Ascending aorta (tissue), 2 donors: ENCODE data around the gene CYP46A1. TPM values are rescaled to one million over a fixed set of nuclear protein-coding genes. Genes with fewer than 3 reads are reported as not detected.

ENCODE experiments used
- DNase-seq, 2 donors: peaks; one replicate each; pipeline ENCODE4 v3.0.0-alpha.2; 2019; ENCODE audit warnings: low spot score in 2 of 2
- H3K27ac ChIP-seq, 2 donors: fragments of 200-600 bp; sonication (generic); one replicate each; pipeline ENCODE4 v1.5.1; 2016 to 2017; ENCODE audit warnings: mild to moderate bottlenecking in 1 of 2
- H3K27me3 ChIP-seq: fragments of 200-600 bp; sonication (generic); one replicate; pipeline ENCODE4 v1.5.1; 2017
- H3K36me3 ChIP-seq, 2 donors: fragments of 200-600 bp; sonication (generic); one replicate each; pipeline ENCODE4 v1.5.1; 2016
- H3K4me1 ChIP-seq, 2 donors: fragments of 200-600 bp; sonication (generic); one replicate each; pipeline ENCODE4 v1.5.1; 2016 to 2017; ENCODE audit warnings: mild to moderate bottlenecking in 1 of 2
- H3K4me3 ChIP-seq, 2 donors: fragments of 200-600 bp; sonication (generic); one replicate each; pipeline ENCODE4 v1.5.1; 2016 to 2017; ENCODE audit warnings: mild to moderate bottlenecking in 1 of 2
- H3K9me3 ChIP-seq, 2 donors: fragments of 200-600 bp; sonication (generic); one replicate each; pipeline ENCODE4 v1.5.1; 2016
- CTCF ChIP-seq, 3 experiments: fragments of 200-600 bp in 2 of 3; fragments of 450-650 bp in 1 of 3; sonication (generic) in 2 of 3; IDR thresholded peaks; one replicate each; pipeline ENCODE4 v1.5.1; 2016 to 2019; ENCODE audit warnings: antibody characterized with exemption in 3 of 3, mild to moderate bottlenecking in 1 of 3, moderate library complexity in 1 of 3
- intact Hi-C: fragments of 100-400 bp; cut with DNase I; formaldehyde crosslinking; loops from one replicate; pipeline ENCODE4 v1.15.1; 2023
- total RNA-seq: library from RNA; depleted of rRNA; stranded (reverse); fragments of >200 nt; gene quantifications from one replicate; pipeline ENCODE4 v1.1.0, GENCODE V29; 2016

Gene CYP46A1
- total RNA-seq, 1 donor from 2014 or later, result not detected

DNA sequence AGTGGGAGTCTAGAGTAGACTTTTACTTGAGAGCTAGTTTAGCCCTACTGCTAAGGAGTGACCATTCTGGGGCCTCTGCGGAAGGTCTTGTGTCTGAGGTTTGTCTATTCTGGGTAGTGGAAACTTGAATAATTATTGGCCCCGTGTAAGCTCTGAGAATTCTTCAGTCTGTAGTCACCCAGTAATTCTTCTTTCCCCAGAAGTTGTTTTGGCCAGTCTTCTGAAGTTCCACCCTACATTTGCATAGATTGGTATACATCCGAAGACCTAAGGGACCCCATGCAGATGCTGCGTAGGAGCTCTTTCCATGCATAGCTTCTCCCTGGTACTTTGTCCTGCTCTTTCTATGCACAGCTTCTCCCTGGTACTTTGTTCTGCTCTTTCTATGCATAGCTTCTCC lies 12.8 kb downstream of the CYP46A1 start:
- intact Hi-C loops, result no loop called here
- no peaks in the 10 kb centered on the region for H3K27me3 ChIP-seq
- no peak for TF ChIP-seq CTCF (IDR thresholded peaks at IDR 0.05)
- H3K9me3 ChIP-seq, result no peaks in the 10 kb centered on the region
- H3K36me3 ChIP-seq, result no peaks in the 10 kb centered on the region
- H3K4me1 ChIP-seq, result no peaks in the 10 kb centered on the region
- H3K27ac ChIP-seq, result no peak overlapping the region
- no peak overlapping the region for H3K4me3 ChIP-seq
- DNase-seq, result no peak

- Histone ChIP-seq H3K4me1 (no peaks in the 10 kb centered on the region), H3K9me3 (peaks cover 0 to 6% of the 10 kb centered on the region in 2 donors), H3K4me3 (no peak overlapping the region), H3K36me3 (no peaks in the 10 kb centered on the region), H3K27me3 (no peaks in the 10 kb centered on the region), H3K27ac (no peak overlapping the region)
- TF ChIP-seq CTCF (IDR thresholded peaks at IDR 0.05), result no peak
- intact Hi-C loops, result no loop called here
- DNase-seq, result no peak
Measured at GRCh38 chr14:99698236-99698635, 14.1 kb downstream of the CYP46A1 start.

- no peak for DNase-seq
- H3K36me3 ChIP-seq, result no peaks in the 10 kb centered on the region
- intact Hi-C loops, result no loop called here
- peaks cover 0 to 10% of the 10 kb centered on the region in 2 donors for H3K9me3 ChIP-seq
- H3K4me1 ChIP-seq, result no peaks in the 10 kb centered on the region
- no peak for TF ChIP-seq CTCF (IDR thresholded peaks at IDR 0.05)
- H3K27ac ChIP-seq, result no peak overlapping the region
- no peaks in the 10 kb centered on the region for H3K27me3 ChIP-seq
- no peak overlapping the region for H3K4me3 ChIP-seq
Measured at GRCh38 chr14:99698642-99699041, 14.5 kb downstream of the CYP46A1 start.

GRCh38 chr14:99699085-99699760 lies 15.1 kb downstream of the CYP46A1 start:
- DNase-seq, result no peak
- no peaks in the 10 kb centered on the region for H3K4me1 ChIP-seq
- no peaks in the 10 kb centered on the region for H3K36me3 ChIP-seq
- H3K4me3 ChIP-seq, result no peak overlapping the region
- no peak overlapping the region for H3K27ac ChIP-seq
- no peaks in the 10 kb centered on the region for H3K27me3 ChIP-seq
- intact Hi-C loops, result no loop called here
- TF ChIP-seq CTCF (IDR thresholded peaks at IDR 0.05), result no peak
- H3K9me3 ChIP-seq, result peaks cover 0 to 16% of the 10 kb centered on the region in 2 donors

GRCh38 chr14:99699861-99700260 lies 15.8 kb downstream of the CYP46A1 start:
- Histone ChIP-seq H3K27ac (no peak overlapping the region), H3K36me3 (no peaks in the 10 kb centered on the region), H3K27me3 (no peaks in the 10 kb centered on the region), H3K9me3 (peaks cover 0 to 21% of the 10 kb centered on the region in 2 donors), H3K4me3 (no peak overlapping the region), H3K4me1 (no peaks in the 10 kb centered on the region)
- no peak for TF ChIP-seq CTCF (IDR thresholded peaks at IDR 0.05)
- DNase-seq, result peak in 1 of 2 donors; percentile 43
- intact Hi-C loops, result no loop called here
